Activated naive CD4-positive, alpha-beta T cell treated with anti-CD3 and anti-CD28 coated beads, Interleukin-2, amount 50 U/mL, for 72 hours (primary cell): ENCODE data around the gene SLC16A6. TPM values are rescaled to one million over a fixed set of nuclear protein-coding genes. Genes with fewer than 3 reads are reported as not detected.
"Not testable (repeated sequence)": the region's sequence is repeated elsewhere in the genome, so short reads cannot be mapped to it uniquely, and the experiment has no call there.

Experiments
- ATAC-seq, 2 donors: fragments of 150-1000 bp; cut with Tn5 transposase; 2 replicates each; pipeline ENCODE4 v1.10.0; 2021; ENCODE audit warnings: mild to moderate bottlenecking in 2 of 2, moderate library complexity in 2 of 2
- DNase-seq, 2 donors: peaks; one replicate each; pipeline ENCODE4 v3.0.0; 2021 to 2022; ENCODE audit warnings: low spot score in 2 of 2
- H3K27ac Mint-ChIP-seq, 2 donors: one replicate each; pipeline ENCODE4 v1.8.0; 2022; ENCODE audit warnings: mild to moderate bottlenecking in 2 of 2, mixed read lengths in 2 of 2
- H3K36me3 Mint-ChIP-seq, 2 donors: one replicate each; pipeline ENCODE4 v1.8.0; 2022; ENCODE audit warnings: mixed read lengths in 2 of 2
- H3K9me3 Mint-ChIP-seq, 2 donors: one replicate each; pipeline ENCODE4 v1.8.0; 2022; ENCODE audit warnings: mixed read lengths in 2 of 2
- total RNA-seq, 2 donors: library from RNA; stranded (reverse); gene quantifications; one replicate each; pipeline ENCODE4 v1.2.3, GENCODE V29; 2022

Gene SLC16A6
- total RNA-seq, 2 donors from 2014 or later = 0.39 to 2.4 TPM

GRCh38 chr17:68247445-68248198 lies 43.3 kb downstream of the SLC16A6 start, which contains the start of gene AMZ2:
TSS of gene AMZ2 (plus strand) at chr17:68248043. CDS start at chr17:68250188, 2,145 bp downstream.
- H3K36me3 Mint-ChIP-seq = peaks cover 7 to 12% of the 10 kb centered on the region in 2 donors
- H3K9me3 Mint-ChIP-seq = no peaks in the 10 kb centered on the region
- DNase-seq (peak; percentile 99 to 100), ATAC-seq (peak; percentile 80 to 91)
- H3K27ac Mint-ChIP-seq = peak within 1 kb of the TSS; percentile 97 to 99

- Mint-ChIP-seq H3K36me3 (peaks cover 6 to 12% of the 10 kb centered on the region in 2 donors), H3K9me3 (no peaks in the 10 kb centered on the region), H3K27ac (peak overlapping the region; percentile 97 to 99)
- ATAC-seq = no peak
- DNase-seq = no peak
Observed at GRCh38 chr17:68246271-68247028, 44.5 kb downstream of the SLC16A6 start.

- Mint-ChIP-seq H3K9me3 (no peaks in the 10 kb centered on the region), H3K27ac (peak overlapping the region; percentile 95 to 98), H3K36me3 (peaks cover 0 to 7% of the 10 kb centered on the region in 2 donors)
- no peak for DNase-seq
- ATAC-seq = no peak
Observed at GRCh38 chr17:68239632-68240366, 51.1 kb downstream of the SLC16A6 start.

- Mint-ChIP-seq H3K36me3 (peaks cover 0 to 7% of the 10 kb centered on the region in 2 donors), H3K9me3 (no peaks in the 10 kb centered on the region), H3K27ac (peak overlapping the region; percentile 95 to 98)
- DNase-seq (no peak), ATAC-seq (peak; percentile 45 to 70)
Observed at GRCh38 chr17:68238871-68239253, 52.1 kb downstream of the SLC16A6 start.

- H3K27ac Mint-ChIP-seq = peak overlapping the region; percentile 95 to 98
- no peak for DNase-seq
- H3K9me3 Mint-ChIP-seq = no peaks in the 10 kb centered on the region
- H3K36me3 Mint-ChIP-seq = peaks cover 0 to 7% of the 10 kb centered on the region in 2 donors
- peak; percentile 35 to 41 for ATAC-seq
Observed at GRCh38 chr17:68238164-68238870, 52.6 kb downstream of the SLC16A6 start.

GRCh38 chr17:68237369-68238163 lies 53.4 kb downstream of the SLC16A6 start:
- DNase-seq = peak in 1 of 2 donors; percentile 66
- peak overlapping the region; percentile 95 to 98 for H3K27ac Mint-ChIP-seq
- not testable (repeated sequence) for H3K36me3 Mint-ChIP-seq, H3K9me3 Mint-ChIP-seq
- ATAC-seq = peak; percentile 67 to 76

GRCh38 chr17:68235336-68235791 lies 55.6 kb downstream of the SLC16A6 start:
- ATAC-seq, H3K9me3 Mint-ChIP-seq, H3K36me3 Mint-ChIP-seq, DNase-seq: not testable (repeated sequence)
- peak overlapping the region; percentile 72 to 94 for H3K27ac Mint-ChIP-seq

GRCh38 chr17:68234726-68235335 lies 56.1 kb downstream of the SLC16A6 start:
- DNase-seq, H3K9me3 Mint-ChIP-seq, H3K36me3 Mint-ChIP-seq: not testable (repeated sequence)
- peak overlapping the region; percentile 74 to 94 for H3K27ac Mint-ChIP-seq
- peak; percentile 50 to 55 for ATAC-seq

GRCh38 chr17:68232741-68233140 lies 58.2 kb downstream of the SLC16A6 start:
- H3K9me3 Mint-ChIP-seq, ATAC-seq, H3K36me3 Mint-ChIP-seq: not testable (repeated sequence)

GRCh38 chr17:68231541-68231940 lies 59.4 kb downstream of the SLC16A6 start:
- ATAC-seq (no peak), DNase-seq (no peak)
- no peak overlapping the region for H3K27ac Mint-ChIP-seq
- H3K9me3 Mint-ChIP-seq = no peaks in the 10 kb centered on the region
- no peaks in the 10 kb centered on the region for H3K36me3 Mint-ChIP-seq

More at GRCh38 chr17:68232741-68233140, 58.2 kb downstream of the SLC16A6 start:
- not testable (repeated sequence) for DNase-seq, H3K27ac Mint-ChIP-seq

- H3K36me3 Mint-ChIP-seq, DNase-seq, ATAC-seq, H3K9me3 Mint-ChIP-seq: not testable (repeated sequence)
- H3K27ac Mint-ChIP-seq = peak overlapping the region in 1 of 2 donors; percentile 55
Observed at GRCh38 chr17:68231131-68231530, 59.8 kb downstream of the SLC16A6 start.

- no peaks in the 10 kb centered on the region for H3K36me3 Mint-ChIP-seq
- peak overlapping the region in 1 of 2 donors; percentile 85 for H3K27ac Mint-ChIP-seq
- no peaks in the 10 kb centered on the region for H3K9me3 Mint-ChIP-seq
- ATAC-seq (no peak), DNase-seq (no peak)
Observed at GRCh38 chr17:68229619-68230018, 61.3 kb downstream of the SLC16A6 start.

- Mint-ChIP-seq H3K9me3 (no peaks in the 10 kb centered on the region), H3K36me3 (no peaks in the 10 kb centered on the region), H3K27ac (peak overlapping the region in 1 of 2 donors; percentile 85)
- ATAC-seq (no peak), DNase-seq (no peak)
Observed at GRCh38 chr17:68228817-68229570, 61.9 kb downstream of the SLC16A6 start.

- H3K9me3 Mint-ChIP-seq, DNase-seq, H3K36me3 Mint-ChIP-seq: not testable (repeated sequence)
- H3K27ac Mint-ChIP-seq = peak overlapping the region; percentile 1 to 85
- peak; percentile 83 to 89 for ATAC-seq
Observed at GRCh38 chr17:68228039-68228680, 62.8 kb downstream of the SLC16A6 start.
